Epidermal melanocyte (primary cell): Measurements from ENCODE around the gene FER1L5.
"Not testable (repeated sequence)": the region's sequence is repeated elsewhere in the genome, so short reads cannot be mapped to it uniquely, and the experiment has no call there.

Source experiments
- DNase-seq: peaks from one replicate; pipeline ENCODE4 v3.0.0; 2011; ENCODE audit warnings: low spot score; ENCODE audit not compliant: insufficient read length

Gene FER1L5

DNA sequence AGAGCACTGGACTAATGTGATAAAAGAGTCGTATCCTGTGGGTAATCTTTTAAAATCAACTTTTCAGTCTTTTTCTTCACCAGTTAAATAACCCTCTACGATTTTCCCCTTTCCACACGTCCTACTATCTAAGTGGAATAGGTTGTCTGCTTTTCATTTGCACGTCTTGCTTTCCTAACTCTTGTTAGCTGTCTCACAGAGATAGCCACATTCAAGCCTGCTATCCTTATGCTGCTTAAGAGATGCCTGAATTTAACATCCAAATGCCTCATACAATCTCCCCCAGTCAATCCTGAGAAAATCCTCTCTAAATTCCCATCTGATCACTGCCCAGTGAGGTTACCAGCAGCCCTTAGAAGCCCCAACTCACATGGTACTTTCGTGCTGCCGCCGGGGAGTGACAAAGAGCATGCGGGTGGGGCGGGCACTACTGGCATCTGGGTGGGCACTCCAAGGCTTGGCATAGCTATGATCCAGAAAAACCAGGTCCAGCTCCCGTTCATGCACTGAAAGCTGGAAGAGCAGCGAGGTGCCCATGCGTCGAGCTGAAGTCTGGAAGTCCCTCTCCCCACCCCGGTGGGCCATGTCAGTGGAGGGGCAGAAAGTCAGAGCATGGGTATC is 5.9 kb upstream of the FER1L5 start:
- no peak for DNase-seq

DNA sequence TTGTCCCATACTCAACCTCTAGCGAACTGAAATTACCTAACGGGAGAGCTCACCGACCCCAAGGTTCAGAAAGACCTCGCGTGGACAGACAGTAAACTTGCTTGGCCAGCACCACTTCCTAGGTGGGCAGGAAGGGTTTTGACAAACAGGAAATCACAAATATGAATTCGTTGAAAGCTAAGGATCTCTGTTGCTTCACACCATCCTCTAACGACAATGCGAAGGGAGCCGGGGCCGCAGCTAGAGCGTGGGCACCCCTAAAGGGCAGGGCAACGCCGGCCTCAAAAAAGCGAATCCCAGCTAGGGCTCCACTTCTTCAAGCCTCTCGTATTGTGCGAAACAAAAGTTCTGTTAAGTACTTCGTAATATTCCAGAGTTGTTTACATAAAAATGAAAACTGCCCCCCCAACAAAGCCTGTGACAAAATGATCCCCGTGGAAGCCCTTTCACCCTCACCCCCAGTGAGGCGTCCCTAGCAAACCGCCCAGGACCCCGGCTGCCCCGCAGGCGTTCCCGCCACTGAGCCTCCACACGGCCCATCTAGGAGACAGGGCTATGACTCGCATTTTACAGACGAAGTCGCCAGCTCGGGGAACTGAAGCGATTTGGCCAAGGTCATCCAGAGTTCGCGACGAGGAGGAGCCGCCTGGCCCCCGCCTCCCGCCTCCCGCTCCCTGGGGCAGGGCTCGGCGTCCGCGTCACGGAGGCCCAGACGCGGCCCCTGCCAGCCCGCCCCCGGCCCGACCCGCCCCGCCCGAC is 5.0 kb upstream of the FER1L5 start:
- peak; percentile 38 for DNase-seq

- peak; percentile 57 for DNase-seq
Observed at GRCh38 chr2:96638144-96639121, 4.1 kb upstream of the FER1L5 start, which contains the start of gene KANSL3. KANSL3 (minus strand) TSS chr2:96638312; CDS start chr2:96637135, 1,177 bp downstream.

DNA sequence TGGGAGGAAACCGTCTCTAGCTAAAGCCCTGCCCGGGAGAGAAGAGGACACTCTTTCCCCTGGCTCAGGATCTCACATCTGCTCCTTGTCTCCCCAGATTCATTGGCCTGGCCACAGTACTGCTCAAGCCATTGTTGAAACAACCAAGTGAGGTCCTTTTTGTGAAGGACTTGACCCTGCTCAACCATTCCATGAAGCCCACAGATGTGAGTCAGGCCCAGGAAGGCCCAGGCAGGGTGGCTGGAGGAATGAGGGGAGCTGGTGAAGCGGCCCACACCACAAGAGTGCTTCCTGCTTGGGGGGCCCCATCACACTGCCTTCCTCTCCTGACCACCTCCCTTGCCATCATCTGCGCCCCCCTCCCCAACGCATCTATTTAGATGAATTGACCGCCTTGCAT is 5.1 kb downstream of the FER1L5 start:
- DNase-seq, result no peak

DNA sequence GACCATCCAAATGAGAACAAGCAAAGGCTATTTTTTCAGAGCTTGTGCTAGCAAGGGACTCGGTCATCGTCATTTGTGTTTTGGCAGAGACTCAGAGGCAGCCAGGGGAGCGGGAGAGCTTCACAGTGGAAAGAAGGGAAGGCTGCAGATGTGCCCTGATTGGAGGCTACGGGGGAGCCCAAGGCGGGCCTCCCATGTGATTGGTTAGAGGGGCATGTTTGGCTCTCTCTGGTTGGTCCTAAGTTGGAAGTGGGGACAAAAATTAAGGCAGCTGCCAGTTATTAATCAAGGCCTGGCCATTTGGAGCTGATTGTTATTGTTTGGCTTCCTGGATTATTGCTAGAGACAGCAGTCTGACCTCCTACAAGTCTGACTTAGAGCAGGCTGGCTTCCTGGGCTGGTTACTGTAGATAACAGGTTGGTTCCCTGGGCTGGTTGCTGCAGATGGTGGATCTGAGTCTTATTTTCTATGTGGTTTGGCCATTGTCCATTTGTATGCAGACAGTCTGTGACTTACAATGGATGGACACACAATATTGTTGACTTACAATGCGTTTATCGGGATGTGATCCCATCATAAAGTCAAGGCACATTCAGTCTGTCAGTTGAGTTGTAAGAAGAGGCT is 5.9 kb downstream of the FER1L5 start:
- no peak for DNase-seq

- DNase-seq, result no peak
Observed at GRCh38 chr2:96649342-96649741, 6.8 kb downstream of the FER1L5 start.

DNA sequence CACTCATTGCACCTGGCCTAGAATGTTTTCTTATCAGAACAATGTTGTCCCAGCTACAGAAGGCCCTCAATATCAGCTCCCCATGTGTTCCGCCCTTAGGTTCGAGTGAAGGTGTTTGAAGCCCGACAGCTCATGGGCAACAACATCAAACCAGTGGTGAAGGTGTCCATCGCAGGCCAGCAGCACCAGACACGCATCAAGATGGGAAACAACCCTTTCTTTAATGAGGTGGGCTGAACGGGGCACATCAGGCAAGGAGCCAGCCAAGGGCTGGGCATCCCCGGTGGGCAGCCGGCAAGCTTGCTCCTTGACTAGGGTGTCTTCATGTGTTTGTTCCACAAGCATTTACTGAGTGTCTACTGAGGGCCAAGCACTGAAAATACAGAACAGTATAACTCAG is 9.2 kb downstream of the FER1L5 start:
- DNase-seq, result no peak

- not testable (repeated sequence) for DNase-seq
Observed at GRCh38 chr2:96654791-96655190, 12.2 kb downstream of the FER1L5 start.

DNA sequence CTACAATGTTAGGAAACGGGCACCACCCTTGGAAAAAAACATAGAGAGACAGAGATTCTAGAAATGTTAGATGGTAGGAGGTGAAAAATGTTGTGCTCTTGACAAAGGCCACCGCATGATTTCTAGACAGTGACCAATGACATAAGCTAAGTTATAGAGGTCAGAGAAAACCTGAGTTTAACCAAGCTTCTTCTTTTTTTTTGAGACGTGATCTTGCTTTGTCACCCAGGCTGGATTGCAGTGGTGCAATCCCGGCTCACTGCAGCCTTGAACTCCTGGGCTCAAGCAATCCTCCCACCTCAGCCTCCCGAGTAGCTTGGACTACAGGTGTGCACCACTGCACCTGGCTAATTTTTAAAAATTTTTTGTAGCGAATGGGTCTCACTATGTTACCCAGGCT is 13.0 kb downstream of the FER1L5 start:
- DNase-seq, result no peak

GRCh38 chr2:96656540-96656939 is 14.0 kb downstream of the FER1L5 start:
- no peak for DNase-seq

DNA sequence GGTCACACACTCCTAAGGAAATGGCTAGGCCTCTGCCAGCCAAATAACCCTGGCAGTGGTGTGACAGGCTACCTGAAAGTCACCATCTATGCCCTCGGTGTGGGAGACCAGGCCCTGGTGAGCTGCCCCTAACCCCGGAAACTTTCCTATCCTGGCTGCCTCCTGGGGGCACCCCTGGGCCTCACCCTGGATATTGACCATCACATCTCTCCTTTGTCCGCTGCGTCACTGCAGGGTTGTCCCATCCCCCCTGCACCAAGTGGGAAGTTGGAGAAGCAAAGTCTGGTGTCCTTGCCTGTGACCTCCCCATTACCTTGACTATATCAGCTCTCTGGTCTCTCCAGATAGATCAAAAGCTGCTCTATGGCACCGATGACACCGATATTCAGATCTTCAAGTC is 18.8 kb downstream of the FER1L5 start:
- DNase-seq, result no peak

DNA sequence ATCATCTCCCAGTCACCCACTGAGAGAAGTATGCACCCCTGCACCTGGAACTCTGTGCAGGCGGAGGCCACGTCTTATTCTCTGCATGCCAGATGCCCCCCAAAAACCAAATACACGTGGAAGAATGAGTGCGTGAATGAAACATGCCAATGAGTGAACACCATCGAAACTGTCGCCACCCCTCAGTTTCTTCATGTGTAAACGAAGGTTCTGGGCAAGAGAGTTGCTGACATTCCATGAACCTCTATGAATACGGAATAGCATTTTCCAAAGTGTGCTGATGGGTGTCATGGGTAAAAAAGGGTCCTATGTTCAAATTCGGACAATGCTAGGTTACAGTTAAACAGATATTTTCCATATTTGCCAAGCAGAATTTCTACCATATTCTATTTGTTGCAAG is 19.8 kb downstream of the FER1L5 start:
- no peak for DNase-seq

- no peak for DNase-seq
Observed at GRCh38 chr2:96663177-96663576, 20.6 kb downstream of the FER1L5 start.

DNA sequence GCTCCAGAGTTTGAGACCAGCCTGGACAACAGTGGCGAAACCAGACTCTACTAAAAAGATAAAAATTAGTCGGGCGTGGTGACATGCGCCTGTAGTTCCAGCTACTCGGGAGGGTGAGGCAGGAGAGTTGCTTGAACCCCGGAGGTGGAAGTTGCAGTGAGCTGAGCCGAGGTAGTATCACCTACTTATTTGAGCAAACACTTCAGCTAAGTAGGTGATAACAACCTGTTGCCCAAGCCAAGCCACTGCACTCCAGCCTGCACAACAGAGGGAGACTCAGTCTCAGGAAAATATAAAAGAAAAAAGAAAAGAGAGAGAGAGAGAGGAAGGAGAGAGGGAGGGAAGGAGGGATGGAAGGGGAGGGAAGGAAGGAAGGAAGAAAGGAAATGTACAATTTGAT is 21.3 kb downstream of the FER1L5 start:
- no peak for DNase-seq

DNA sequence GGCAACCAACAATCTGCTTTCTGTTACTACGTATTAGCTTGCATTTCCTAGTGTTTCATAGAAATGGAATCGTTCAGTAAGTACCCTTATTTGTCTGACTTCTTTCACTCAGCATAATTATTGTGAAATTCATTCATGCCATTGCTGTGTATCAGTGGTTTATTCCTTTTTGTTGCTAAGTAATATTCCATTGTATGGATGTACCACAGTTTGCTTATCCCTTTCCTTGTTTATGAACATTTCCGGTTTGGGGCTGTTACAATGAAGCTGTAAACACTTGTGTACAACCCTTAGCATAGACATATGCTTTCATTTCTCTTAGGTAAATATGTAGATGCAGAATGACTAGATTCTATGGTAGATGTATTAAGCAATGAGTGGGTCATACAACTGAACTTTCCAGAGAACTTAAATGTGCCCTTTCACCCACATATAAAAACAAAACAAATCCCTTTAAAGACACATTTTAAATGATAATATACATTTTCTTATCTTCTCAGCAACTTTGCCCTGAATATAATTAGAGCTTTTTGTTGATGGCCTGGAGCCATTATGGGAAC is 21.9 kb downstream of the FER1L5 start:
- DNase-seq, result no peak

DNA sequence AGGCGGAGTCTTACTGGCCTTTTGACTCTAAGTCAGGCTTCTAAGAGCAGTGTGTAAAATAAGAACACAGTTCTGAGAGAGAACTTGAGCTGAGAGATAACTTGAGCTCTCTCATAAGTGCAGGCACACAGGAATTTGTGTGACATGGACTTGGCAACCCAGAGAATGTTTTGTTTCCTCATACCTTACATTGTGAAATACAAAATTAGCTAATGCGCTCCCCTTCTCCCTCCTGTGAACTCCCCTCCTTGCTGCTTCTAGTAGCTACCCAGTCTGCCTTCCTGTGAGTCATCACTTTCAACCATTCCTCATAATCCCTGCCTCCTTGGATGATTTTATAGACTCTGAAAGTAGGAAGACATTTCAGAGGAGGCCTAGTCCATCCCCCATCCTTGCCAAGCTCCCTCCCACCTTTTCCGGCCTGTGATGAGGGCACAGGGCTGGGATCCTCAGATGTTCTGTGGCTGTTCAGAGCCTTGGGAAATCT is 22.6 kb downstream of the FER1L5 start:
- DNase-seq, result peak; percentile 56

- DNase-seq, result not testable (repeated sequence)
Observed at GRCh38 chr2:96665717-96666116, 23.2 kb downstream of the FER1L5 start.

DNA sequence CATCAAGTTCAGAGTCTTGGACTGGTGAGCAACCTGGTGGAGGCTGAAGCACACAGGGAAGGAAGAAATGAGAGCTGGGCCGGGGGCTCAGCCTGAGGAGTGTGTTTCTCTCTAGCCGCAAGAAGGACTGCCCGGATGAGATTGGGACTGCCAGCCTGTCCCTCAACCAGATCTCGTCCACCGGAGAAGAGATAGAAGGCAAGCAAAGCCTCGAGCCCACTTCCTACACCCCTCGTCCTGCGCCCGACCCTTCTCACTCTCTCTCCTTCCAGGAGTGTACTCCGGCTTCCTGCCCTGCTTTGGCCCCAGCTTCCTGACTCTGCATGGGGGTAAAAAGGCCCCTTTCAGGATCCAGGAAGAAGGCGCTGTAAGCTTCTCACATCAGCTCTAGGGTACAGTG is 26.2 kb downstream of the FER1L5 start:
- DNase-seq, result no peak

DNA sequence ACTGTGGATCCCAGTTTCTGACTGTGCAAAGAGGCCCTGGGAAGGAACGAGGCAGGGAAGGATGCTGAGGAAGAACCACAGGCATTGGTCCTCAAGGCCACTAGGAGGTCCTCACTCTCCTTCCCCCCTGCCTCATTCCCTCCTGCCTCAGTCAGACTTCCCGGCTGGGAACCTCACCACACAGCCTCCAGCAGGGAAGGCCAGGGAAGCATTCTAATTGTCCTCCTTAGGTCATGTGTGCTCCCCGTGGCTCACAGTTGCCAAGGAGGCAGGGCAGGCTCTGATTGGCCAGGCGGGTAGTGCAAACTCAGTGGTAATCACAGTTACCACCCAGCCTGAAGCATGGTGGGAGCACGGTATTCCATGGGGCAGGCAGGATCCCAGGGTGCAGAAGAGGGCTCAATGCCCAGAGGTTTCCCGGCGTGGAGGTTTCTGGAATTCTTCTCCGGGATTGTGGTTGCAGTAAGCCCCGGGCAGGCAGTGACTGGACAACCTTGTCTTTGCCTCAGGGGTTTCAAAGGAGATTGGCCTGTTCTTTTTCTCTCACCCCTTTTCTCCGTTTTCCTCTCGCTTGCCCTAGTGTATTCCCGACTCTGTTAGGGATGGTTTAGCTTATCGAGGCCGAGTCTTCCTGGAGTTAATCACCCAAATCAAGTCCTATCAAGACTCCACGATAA is 27.1 kb downstream of the FER1L5 start:
- no peak for DNase-seq

DNA sequence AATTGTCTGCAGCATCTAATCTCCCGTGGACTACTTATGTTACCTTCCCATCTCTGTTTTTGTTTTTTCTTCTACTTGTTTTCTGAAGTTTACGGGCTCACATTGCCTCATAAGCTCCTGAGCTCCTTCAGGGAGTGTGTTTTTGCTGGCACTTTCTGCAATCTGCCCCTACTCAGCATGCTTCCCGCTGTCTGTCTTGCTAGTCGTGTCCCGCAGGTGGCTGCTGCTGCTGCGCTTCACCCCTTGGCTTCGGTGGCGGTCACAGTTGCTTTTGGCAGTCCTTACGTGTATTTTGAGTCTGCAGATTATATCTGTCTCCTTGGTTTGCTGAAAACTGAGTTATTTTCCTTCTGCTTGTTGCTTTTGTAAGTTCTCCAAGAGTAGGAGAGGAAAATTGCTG is 37.3 kb downstream of the FER1L5 start:
- DNase-seq, result no peak
